HEK293 (cell line): Measurements from ENCODE around the gene COL8A1.

Experiments used
- OVOL3 ChIP-seq: fragments of 450-650 bp; formaldehyde crosslinking; IDR thresholded peaks from 2 replicates; pipeline ENCODE4 v1.5.1; 2016; ENCODE audit warnings: missing biosample characterization, missing genetic modification characterization
- ZNF843 ChIP-seq: fragments of 450-650 bp; formaldehyde crosslinking; IDR thresholded peaks from 2 replicates; pipeline ENCODE4 v1.5.1; 2016; ENCODE audit warnings: missing biosample characterization, missing genetic modification characterization
- TF ChIP-seq, protein P1 (sequence below): fragments of 450-650 bp; formaldehyde crosslinking; IDR thresholded peaks from 2 replicates; pipeline ENCODE4 v1.5.1; 2016; ENCODE audit warnings: missing biosample characterization, missing genetic modification characterization

GRCh38 chr3:99602183-99602582, 36.2 kb upstream of the COL8A1 start:
- TF ChIP-seq OVOL3 (tag by site-specific recombination) (0 out of 2 replicates have a peak, but pooled peaks have one; percentile 41), ZNF843 (peak; percentile 72)
- TF ChIP-seq, protein P1, sequence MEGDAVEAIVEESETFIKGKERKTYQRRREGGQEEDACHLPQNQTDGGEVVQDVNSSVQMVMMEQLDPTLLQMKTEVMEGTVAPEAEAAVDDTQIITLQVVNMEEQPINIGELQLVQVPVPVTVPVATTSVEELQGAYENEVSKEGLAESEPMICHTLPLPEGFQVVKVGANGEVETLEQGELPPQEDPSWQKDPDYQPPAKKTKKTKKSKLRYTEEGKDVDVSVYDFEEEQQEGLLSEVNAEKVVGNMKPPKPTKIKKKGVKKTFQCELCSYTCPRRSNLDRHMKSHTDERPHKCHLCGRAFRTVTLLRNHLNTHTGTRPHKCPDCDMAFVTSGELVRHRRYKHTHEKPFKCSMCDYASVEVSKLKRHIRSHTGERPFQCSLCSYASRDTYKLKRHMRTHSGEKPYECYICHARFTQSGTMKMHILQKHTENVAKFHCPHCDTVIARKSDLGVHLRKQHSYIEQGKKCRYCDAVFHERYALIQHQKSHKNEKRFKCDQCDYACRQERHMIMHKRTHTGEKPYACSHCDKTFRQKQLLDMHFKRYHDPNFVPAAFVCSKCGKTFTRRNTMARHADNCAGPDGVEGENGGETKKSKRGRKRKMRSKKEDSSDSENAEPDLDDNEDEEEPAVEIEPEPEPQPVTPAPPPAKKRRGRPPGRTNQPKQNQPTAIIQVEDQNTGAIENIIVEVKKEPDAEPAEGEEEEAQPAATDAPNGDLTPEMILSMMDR (tag by site-specific recombination): no peak
